H4 (cell line): ENCODE data around the gene SAXO1. TPM values are rescaled to one million over a fixed set of nuclear protein-coding genes. Genes with fewer than 3 reads are reported as not detected.
"Not testable (repeated sequence)": the region's sequence is repeated elsewhere in the genome, so short reads cannot be mapped to it uniquely, and the experiment has no call there.

Experiments
- DNase-seq: peaks from one replicate; pipeline ENCODE4 v3.0.0-alpha.2; 2015; ENCODE audit warnings: low spot score
- total RNA-seq: library from RNA; depleted of rRNA; stranded (reverse); fragments of >200 nt; shearing (Covaris generic); gene quantifications from 2 replicates; pipeline ENCODE4 v1.2.3, GENCODE V29; 2014

Gene SAXO1
- total RNA-seq, 1 experiment from 2014 or later: under 0.01 TPM

- DNase-seq: no peak
Measured at GRCh38 chr9:18971404-18971803, 61.6 kb downstream of the SAXO1 start.

GRCh38 chr9:18970393-18970792 lies 62.6 kb downstream of the SAXO1 start:
- DNase-seq: no peak

GRCh38 chr9:18969128-18969527 lies 63.9 kb downstream of the SAXO1 start:
- DNase-seq: no peak

GRCh38 chr9:18955626-18956025 lies 77.4 kb downstream of the SAXO1 start:
- no peak for DNase-seq

GRCh38 chr9:18951936-18952335 lies 81.1 kb downstream of the SAXO1 start:
- no peak for DNase-seq

GRCh38 chr9:18947892-18948339 lies 85.1 kb downstream of the SAXO1 start:
- no peak for DNase-seq

- no peak for DNase-seq
Measured at GRCh38 chr9:18942801-18943200, 90.2 kb downstream of the SAXO1 start.

- DNase-seq: no peak
Measured at GRCh38 chr9:18941060-18941740, 91.8 kb downstream of the SAXO1 start.

- DNase-seq: no peak
Measured at GRCh38 chr9:18939943-18940342, 93.1 kb downstream of the SAXO1 start.

- no peak for DNase-seq
Measured at GRCh38 chr9:18936094-18936871, 96.7 kb downstream of the SAXO1 start.

GRCh38 chr9:18935541-18935940 lies 97.5 kb downstream of the SAXO1 start:
- no peak for DNase-seq

- DNase-seq: not testable (repeated sequence)
Measured at GRCh38 chr9:18930611-18931010, 102.4 kb downstream of the SAXO1 start.

- DNase-seq: no peak
Measured at GRCh38 chr9:18928711-18929110, 104.3 kb downstream of the SAXO1 start.

- no peak for DNase-seq
Measured at GRCh38 chr9:18926513-18926912, 106.5 kb downstream of the SAXO1 start.

- DNase-seq: no peak
Measured at GRCh38 chr9:18925880-18926279, 107.1 kb downstream of the SAXO1 start.

GRCh38 chr9:18923671-18924430 lies 109.2 kb downstream of the SAXO1 start:
- no peak for DNase-seq

- DNase-seq: no peak
Measured at GRCh38 chr9:18923167-18923566, 109.8 kb downstream of the SAXO1 start.

- no peak for DNase-seq
Measured at GRCh38 chr9:18922161-18922885, 110.7 kb downstream of the SAXO1 start.

GRCh38 chr9:18921366-18922075 lies 111.5 kb downstream of the SAXO1 start:
- no peak for DNase-seq

GRCh38 chr9:18920141-18921084 lies 112.6 kb downstream of the SAXO1 start:
- no peak for DNase-seq
